DMS114 treated with DMSO at 0.1 percent for 48 hours (cell line): ENCODE measurements around the gene WSCD1.

Experiments
- DNase-seq: peaks from one replicate; lab custom pipeline; 2025; ENCODE audit not compliant: unreplicated experiment; lab: John Stamatoyannopoulos, UW

Gene WSCD1

DNA sequence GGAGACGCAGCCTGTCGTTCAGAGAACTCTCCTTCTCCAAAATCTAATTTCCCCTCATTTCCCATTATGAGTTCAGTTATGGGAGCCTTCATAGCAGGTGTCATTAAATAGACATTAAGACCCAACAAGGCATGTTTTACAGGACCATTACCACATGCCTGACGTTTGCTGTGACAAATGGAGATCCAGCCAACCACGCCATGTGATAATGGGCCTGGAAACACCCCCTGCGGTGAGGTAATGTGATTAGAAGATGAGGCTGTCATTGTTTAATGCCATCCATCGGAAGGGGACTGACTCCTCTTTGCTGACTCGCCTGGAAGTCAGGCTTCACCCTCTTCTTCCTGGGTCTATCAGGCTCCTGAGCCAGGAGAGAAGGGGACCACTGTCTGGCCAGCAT, 76.9 kb downstream of the WSCD1 start:
- no peak for DNase-seq

DNA sequence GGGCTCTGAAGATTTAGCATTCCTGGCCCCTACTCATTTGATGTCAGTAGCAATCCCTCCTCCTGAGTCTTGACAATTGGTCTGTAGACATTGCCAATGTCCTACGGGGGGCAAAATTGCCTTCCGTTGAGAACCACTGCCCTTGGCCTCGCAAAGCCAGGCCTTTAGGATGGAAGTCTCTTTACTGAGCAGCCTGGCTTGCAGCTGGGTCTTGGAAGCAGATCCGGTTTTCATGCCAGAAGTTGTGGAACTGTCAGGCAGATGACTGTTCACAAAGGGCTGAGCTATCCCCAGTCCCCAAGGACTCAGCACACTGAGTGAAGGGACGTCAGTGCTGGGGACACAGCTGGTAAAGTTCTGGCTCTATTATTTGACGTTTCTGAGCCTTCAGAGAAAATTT, 83.2 kb downstream of the WSCD1 start:
- DNase-seq: no peak

DNA sequence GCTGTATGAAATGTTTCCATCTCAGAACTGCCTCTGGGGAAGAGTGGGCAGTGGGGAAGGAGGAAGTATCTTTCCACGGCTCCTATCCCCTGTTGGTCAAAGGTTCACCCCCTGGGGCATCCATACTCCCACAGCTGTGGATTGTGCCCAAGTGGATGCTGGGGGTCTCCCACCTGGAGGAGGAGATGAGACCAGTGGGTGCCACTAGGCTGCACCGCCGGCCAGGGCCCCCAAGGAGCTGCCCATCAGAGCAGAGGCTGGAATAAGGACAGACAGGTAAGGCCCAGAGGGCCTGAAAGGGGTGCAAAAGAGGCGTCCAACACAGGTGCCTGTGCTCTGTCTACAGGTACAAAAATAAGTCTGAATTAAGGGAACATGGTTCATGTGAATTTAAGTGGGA, 87.5 kb downstream of the WSCD1 start:
- DNase-seq: no peak

DNA sequence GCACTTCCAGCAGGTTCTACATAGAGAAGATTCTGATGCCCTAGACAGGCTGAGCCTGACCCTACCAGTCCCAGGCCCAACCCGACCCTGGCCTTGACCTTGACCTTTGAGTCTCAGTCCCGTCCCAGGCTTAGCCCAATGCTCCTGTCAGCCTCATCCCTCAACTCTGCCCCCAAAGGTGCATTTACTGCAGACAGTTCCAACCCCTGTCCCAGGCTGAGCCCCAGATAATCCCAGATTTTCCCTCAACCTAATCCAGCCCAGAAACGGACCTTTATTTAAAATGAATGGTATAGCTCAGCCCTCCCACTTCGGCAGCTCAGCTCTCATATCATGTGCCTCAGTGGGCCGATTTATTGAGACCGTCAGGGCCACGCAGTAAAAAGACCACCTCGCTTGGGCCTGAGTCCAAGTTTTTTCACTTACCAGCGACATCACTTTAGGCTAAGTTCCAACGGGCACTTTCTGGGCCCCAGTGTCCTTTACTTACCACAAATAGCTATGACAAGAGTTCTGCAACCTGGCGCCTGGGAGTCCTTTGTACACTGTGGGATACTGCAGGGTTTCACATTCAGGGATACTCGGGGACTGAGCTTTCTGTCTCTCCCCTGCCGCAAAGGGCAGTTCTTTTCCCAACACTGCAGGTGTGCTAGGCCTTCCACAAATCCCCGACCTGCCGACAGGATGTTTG, 89.5 kb downstream of the WSCD1 start:
- no peak for DNase-seq

DNA sequence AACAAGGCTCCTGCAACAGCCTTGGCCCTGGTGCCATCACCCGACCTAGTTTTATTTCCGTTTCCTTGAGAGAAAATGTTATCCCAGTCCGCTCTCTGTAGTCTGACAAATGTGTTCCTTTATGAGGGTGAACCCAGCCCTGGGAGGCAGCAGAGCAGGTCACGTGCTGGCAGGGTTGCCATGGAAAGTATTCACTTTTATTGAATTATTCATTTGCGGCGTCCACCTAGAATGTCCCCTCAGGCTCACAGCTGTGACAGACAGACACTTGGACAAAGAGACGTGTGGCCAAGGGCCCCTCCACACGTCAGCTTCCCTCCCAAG, 90.0 kb downstream of the WSCD1 start:
- DNase-seq: no peak

DNA sequence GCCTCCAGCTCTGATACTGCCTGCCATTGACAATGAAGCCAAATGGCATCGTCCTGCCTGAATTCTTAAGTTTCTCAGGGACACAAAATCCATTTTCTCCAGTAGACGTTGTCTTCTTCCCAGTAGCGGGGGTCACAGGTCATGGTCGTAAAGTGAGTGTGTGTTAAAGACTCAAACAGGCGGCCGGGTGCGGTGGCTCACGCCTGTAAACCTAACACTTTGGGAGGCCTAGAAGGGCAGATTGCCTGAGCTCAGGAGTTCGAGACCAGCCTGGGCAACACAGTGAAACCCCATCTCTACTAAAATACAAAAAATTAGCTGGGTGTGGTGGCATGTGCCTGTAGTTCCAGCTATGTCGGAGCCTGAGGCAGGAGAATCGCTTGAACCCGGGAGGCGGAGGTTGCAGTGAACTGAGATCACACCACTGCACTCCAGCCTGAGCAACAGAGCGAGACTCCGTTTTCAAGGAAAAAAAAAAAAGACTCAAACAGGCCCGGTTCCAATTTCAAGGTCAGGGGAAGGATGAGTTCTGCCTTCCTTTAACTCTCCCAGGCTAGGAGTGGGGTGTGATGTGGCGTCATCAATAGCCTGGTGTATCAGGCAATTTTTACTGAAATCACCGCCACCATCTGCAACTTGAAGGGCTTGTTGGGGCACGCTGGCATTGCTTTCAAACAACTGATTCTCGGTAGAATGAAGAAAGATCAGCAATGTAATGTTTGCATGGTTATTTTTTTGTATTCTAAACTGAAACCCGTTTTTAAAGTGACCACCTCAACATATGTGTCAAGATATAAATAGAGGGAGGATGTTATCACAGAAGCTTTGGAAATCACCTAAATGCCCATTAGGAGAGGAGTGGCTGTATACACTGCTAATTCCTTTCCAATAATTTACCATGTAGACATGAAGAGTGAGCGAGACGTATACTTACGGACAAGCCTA, 91.0 kb downstream of the WSCD1 start:
- no peak for DNase-seq

DNA sequence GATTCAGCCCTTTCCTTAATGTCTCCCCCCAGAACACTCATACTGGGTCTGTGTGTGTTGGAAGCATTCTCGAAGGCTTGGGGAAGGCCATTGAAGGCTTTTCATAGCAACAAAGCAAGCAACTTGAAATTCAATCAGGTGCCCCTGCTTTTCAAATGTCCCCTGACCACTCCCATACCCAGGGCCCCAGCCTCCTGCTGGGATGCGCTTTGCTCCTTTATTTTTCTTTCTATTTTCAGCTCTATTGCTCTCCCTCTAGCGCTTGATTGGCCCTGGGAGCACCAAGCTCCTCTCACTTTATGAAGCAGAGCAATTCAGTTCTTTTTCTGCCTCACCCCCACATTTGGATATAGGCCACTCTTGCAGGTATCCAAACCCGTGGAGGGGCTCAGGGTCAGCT, 92.0 kb downstream of the WSCD1 start:
- no peak for DNase-seq

DNA sequence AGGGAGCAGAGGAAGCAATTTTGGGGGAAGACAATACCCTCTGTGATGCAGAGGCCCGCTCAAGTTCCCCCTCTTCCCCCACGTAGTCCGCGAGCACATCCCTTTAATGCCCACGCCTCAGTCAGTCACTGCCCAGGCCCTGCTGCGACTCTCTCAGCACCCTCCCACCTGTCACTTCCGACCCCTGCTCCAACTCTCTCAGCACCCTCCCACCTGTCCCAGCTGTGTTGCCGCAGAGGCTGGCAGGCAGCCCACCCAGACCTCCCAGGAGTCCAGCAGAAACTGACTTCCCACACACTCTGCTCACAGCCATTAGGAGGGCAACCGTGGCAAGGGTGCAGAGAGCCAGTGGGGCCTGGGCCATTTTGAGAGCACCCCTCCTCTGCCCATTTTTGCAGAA, 92.7 kb downstream of the WSCD1 start:
- DNase-seq: no peak

DNA sequence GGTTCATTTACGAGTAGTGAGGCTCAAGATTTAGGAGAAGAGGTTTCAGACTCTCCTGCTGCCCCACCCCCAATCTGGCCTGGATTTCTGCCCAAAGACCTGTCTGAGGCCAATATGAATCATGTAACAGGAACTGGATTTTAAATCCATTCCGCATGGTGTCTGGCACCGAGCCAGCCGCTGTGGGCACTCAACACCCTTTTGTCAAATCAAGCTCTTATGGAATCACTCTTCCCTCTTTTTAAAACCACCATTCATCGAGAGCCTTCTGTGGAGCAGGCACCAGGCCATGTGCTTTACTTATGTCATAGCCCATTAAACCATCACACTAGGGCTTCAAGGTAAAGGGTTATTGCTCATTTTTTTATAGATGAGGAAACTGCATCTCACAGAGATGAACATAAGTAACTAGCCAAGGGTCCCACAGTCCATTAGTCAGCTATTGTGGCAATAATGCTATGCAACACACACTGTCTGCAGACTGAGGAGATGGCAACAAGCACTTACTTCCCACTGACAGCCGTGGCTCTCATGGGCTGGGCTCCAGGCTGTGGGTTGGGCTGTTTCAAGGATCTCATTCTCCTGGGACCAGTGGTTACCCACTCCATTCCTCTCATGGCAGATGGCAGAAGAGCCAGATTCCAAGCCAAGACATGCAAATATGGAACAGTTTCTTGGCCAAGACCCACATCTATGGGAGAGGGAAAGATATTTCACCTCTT, 93.6 kb downstream of the WSCD1 start:
- DNase-seq: no peak

DNA sequence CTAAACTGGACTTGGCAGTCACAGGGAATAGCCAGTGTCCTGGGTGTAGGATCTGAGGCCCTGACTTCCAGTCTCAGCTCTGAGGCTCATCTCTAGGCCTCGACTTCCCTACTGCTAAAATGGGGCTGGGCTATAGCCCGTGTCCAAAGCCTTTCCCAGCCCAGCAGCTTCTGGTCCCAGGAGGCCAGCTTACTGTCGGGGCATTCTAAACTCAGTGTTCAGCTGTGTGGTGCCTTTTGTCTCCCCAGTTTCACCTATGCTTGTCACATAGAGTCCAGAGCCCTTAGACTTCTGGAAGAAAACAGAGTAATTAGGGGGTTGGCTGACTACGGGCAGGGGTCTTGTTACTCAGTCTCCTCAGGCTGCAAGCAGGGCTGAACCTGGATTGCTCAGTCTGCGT, 94.8 kb downstream of the WSCD1 start:
- no peak for DNase-seq

DNA sequence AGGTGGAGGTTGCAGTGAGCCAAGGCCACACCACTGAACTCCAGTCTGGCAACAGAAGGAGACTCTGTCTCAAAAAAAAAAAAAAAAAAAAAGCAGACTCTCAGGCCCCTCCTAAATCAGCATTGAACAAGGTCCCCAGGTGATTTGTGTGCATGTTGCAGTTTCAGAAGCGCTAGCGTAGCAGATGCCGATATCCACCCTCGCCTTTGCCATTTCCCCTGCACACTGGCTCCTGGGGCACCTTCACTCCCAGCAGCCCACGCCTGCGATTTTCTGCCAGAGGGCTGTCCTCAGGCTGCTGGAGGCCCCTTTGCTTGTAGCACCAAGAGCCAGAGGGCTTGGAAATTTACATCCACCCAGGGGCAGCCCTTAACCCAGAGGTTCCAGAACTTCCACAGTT, 95.6 kb downstream of the WSCD1 start:
- no peak for DNase-seq

DNA sequence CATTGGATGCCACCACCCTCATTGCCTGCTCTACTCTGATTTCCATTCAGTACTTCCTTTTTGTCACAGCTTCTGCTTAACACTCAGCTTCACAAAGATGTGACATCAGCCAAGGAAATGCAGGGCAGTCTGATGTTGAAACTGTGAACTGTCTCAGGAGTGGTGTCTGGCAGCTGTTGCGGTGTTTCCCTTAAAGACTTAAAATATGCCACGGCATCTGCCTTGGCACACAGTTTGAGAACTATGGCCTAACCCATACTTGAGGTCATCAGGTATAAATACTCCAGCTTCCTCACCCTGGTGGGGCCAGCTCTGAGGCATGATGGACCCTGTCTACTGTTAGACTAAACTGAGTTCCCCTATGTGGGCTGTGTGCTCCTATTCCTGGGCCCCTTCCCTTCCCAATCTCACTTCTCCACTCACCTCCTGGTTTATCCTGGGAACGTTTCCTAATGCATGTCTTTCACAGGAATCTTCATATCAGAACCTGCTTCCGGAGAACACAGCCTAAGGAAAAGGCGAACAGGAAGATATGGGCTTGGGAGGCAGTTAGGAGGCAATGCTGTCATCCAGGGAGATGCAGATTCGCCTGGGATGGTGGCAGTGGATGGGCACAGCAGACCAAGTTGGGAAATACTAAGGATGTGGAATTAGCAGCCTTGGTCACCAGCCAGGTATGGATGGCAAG, 96.5 kb downstream of the WSCD1 start:
- DNase-seq: no peak

DNA sequence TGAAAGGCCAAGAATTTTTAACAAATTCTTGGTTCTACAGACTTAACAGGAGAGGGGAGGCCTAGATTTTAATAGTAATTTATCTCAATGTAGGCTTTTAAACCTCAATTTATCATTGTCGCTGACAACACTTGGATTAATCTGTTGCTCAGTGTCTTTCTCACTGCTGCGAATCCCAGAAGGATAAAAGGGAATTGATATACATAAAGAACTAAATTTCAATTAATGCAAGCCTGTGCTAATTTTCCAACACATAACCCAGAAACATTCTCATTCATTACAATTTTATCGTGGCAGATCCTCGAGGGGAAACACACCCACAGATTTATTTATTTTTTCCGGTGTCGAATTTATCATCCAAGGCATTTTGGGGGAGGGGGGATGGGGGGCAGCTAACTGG, 98.1 kb downstream of the WSCD1 start:
- DNase-seq: no peak

DNA sequence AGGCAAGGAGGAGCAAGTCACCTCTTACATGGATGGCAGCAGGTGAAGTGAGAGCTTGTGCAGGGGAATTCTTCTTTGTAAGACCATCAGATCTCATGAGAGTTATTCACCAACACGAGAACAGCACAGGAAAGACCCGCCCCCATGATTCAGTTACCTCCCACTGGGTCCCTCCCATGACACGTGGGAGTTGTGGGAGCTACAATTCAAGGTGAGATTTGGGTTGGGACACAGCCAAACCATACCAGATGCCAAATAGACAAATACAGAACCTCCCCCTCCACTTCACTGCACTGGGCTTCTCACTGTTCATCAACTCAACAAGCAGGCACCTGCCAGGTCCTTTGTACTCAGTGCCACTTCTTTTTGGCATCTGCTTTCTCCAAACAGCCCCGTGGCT, 100.2 kb downstream of the WSCD1 start:
- DNase-seq: no peak

DNA sequence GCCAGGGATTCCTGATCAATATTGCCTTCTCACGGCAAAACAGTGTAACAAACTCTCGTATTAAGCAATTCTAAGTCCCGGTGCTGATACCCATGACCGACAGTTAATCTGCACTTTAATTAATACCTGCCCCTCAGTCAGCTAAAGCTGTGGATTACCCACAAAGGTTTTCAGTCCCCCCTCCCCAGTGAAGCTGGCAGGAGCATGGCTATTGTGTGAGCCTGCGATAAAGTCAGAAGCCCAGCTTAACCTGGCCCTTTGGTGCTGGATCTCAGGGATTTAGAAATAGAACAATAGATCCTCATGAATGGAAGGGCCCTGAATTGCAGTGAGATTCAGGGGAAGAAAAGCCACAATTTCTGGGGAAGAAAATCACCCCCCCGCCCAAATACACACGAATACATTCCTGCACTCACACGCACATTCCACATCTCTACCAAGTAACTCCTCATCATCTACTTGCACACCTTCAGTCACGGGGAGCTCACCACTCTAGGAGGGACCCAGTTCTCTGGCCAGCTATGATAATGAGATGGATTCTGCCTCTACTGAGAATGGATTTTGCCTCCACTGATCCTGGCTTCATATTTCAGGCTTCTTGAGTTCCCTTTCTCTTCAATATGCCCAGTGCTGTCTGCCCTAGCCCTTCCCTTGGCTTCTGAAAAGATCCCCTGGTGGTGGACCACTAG, 102.6 kb downstream of the WSCD1 start:
- no peak for DNase-seq

DNA sequence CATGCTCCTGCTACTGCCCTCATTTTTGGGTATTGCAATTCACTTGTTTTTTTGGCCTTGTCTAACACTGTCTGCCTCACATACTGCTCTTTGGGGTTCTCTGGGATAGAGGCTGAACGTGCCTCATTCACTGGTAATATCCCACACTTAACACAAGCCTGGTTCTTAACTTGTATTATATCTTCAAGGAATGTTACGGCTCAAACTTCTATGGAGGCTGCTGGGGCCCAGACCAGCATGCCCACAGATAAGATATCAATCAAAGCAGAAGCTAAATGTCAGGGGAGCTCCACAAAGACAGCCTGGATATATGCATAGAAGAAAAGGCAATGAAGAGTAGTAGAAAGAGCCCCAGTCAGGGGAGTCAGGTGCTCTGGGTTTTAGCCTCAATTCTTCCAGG, 103.5 kb downstream of the WSCD1 start:
- DNase-seq: no peak
